Activated CD4-positive, alpha-beta T cell treated with anti-CD3 and anti-CD28 coated beads, Interleukin-2, Interleukin-6, amounts not matched to agents 100 ng/mL and 50 ng/mL, durations not matched to agents 16 hours and 8 hours (primary cell): ENCODE measurements around the gene LAMC1.

Experiments
- DNase-seq: peaks from one replicate; pipeline ENCODE4 v3.0.0-alpha.2; 2020

Gene LAMC1

GRCh38 chr1:183152180-183152579 is 129.0 kb downstream of the LAMC1 start:
- no peak for DNase-seq

DNA sequence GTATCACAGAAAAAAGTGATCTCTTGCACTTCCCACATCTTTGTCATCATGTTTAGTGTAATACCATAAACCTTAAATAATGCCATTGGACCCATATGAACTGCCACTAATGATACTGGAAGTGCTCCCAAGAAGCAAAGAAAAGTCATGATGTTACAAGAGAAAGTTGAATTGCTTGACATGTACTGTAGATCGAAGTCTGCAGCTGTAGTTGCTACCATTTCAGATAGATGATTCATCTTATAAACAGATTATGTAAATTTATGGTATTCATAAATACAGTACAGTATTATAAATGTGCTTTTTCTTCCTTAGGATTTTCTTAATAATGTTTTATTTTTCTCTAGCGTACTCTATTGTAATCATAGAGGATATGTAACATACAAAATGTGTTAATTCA is 132.7 kb downstream of the LAMC1 start:
- DNase-seq, result no peak

- no peak for DNase-seq
Observed at GRCh38 chr1:183159960-183160359, 136.7 kb downstream of the LAMC1 start.

DNA sequence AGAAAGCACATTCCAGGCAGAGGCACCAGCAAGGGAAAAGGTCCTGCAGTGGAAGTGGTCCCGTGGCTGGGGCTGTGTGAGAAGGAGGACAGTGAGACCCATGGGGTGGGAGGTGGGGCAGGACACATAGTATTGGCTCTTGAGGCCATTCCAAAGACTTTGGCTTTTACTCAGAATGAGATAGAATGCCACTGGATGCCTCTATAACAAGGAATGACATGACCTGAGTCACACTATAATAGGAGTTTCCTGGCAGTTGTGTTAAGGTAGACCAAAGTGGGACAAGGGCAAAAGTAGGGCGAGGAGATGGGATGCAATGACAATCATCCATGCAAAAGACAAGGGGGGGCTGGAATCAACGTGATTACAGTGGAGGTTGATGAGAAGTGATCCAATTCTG is 138.2 kb downstream of the LAMC1 start:
- no peak for DNase-seq

GRCh38 chr1:183163316-183163715 is 140.1 kb downstream of the LAMC1 start:
- DNase-seq, result no peak

DNA sequence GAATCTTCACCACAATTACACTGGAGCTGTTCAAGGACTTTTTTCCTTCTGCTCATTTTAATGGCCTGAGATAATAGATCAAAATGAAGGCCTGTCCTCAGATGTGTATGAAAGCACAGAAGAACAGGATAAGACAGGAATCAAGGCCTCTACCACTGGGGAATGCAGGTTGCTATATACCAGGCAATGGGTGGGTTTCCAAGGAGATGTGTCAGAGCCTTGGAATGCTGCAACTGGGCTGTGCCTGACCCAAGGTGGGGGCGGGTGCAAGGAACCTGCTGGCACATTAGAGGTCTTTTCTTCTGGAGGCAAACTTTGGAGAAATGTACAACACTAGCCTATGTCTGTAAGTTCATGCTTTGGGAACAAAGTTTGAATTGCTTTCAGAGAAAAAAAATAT is 141.1 kb downstream of the LAMC1 start:
- no peak for DNase-seq

GRCh38 chr1:183164963-183165362 is 141.7 kb downstream of the LAMC1 start:
- no peak for DNase-seq

GRCh38 chr1:183165456-183165855 is 142.2 kb downstream of the LAMC1 start:
- DNase-seq, result no peak

DNA sequence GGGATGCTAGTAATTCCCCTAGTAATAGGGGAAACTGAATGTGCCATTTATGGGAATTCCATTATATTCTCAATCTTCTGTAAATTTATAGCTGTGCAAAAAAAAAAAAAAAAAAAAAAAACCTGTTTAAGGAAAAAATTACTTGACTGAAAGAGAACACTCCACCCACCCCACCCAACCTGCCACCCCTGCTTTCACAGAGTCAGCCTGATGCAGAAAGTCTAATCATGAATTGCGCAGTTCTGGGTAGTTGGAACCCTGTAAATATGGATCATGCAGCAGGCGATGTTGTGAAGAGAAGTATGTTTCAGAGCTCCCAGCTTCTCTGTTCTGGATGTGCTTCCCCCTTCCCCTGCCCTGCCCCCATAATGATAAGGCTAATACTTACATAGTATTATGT is 143.2 kb downstream of the LAMC1 start:
- no peak for DNase-seq

DNA sequence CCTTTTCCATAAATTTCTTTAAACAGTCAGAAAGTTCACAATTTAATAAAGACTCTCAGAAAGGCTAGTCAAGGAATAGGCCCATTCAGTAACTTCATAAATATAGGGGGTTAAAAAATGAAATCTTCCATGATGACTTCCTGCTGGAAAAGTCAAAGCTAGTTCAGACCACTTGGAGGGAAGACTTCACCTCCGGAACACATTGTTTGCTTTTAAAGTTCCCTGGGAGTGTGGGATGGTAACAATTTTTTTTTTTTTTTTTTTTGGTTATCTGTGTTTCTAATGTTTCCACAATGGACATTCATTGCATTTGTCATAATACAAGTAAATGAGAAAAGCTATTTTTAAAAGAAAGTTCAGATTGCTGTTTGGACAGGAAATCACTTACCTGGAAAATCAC is 144.5 kb downstream of the LAMC1 start:
- DNase-seq, result no peak

GRCh38 chr1:183168308-183168707 is 145.1 kb downstream of the LAMC1 start:
- DNase-seq, result no peak

DNA sequence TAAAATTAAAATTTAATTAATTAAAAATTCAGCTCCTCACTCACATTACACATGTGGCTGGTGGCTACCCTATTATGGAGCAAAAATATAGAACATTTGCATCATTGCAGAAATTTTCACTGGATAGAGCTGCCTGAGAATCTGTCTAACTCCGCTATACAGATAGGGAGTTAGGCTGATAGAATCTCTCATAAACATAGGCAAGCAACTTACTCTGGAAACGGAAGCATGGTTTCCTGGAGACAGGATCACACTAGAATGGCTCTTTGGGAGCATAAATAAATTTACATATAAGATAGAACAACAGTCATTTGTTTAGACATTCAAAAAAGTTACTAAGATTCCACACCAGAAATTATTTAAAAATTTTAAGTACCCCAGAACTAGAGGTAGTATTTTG is 150.6 kb downstream of the LAMC1 start:
- no peak for DNase-seq

GRCh38 chr1:183175631-183176030 is 152.4 kb downstream of the LAMC1 start:
- no peak for DNase-seq

GRCh38 chr1:183178545-183178944 is 155.3 kb downstream of the LAMC1 start:
- no peak for DNase-seq

DNA sequence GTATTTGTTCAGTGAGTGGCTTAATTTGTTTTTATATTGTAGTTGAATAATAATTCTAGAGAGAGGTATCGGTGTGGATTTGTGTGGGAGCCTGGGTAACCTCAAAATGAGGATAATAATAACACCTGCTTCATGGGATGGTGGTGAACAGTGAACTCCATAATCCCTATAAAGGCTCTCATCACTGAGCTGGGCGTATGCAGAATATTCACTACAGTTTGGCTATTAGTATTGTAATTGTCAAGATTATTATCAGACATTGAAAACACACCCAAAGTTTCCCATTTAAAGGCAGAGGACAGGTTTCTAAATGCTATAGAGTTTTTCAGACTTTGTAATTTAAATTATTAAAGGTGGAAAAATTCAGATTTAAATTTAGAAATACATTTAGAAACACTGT is 155.8 kb downstream of the LAMC1 start:
- no peak for DNase-seq

DNA sequence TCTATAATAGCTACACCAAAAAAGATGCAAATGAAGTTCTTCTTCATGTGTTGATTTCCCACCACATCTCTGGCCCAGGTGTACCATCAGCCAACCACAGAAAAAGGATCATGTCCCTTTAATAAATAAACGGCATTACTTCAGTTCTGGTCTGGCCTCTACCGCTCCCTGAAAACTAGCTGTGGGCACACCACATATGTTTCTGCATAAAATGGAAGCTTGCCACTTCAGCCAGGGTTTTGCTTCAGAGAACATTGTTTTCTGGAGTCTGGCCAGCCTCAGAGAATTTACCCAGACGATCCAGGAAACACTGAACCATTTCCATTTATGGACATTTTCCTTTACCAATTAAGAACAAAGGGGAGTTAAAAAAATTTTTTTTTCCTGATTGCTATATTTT is 157.0 kb downstream of the LAMC1 start:
- no peak for DNase-seq

GRCh38 chr1:183180634-183181056 is 157.4 kb downstream of the LAMC1 start:
- peak; percentile 15 for DNase-seq

DNA sequence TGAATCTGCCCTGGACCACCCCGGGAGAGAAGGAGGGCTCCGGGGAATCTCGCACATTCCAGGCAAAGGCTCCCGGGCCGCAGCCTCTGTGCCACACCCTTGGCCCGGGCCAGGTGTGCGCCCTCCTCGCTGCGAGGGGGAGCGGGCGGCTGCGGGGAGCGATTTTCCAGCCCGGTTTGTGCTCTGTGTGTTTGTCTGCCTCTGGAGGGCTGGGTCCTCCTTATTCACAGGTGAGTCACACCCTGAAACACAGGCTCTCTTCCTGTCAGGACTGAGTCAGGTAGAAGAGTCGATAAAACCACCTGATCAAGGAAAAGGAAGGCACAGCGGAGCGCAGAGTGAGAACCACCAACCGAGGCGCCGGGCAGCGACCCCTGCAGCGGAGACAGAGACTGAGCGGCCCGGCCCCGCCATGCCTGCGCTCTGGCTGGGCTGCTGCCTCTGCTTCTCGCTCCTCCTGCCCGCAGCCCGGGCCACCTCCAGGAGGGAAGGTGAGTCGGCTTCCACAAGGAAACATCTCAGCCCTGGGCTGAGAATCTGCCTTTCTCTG is 162.8 kb downstream of the LAMC1 start, which contains the start of gene LAMC2:
Gene LAMC2, plus strand, starts transcription at position 324 of the 550 bp plus-strand sequence. Its CDS starts 89 bp downstream, at position 413.
- DNase-seq, result peak; percentile 4

GRCh38 chr1:183186841-183187240 is 163.6 kb downstream of the LAMC1 start:
- no peak for DNase-seq

DNA sequence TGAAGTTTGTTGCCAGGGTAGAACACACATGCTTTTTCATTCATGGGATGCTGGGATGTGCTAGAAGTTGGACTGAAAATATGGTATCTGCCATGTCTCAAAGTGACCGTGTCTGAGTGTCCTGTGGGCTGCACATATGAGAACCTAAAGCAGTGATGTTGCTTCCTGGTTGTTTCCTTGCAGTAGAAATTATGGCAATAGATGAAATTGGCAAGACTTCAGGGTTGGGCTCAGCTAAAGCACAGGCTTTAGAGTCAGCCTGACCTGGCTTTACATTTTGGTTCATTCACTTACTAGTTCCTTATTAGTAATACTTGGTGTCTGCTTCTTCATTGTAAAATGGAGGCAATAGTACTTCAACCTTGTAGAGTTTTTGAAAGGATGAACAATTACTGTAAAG is 165.0 kb downstream of the LAMC1 start:
- DNase-seq, result no peak

GRCh38 chr1:183191833-183192232 is 168.6 kb downstream of the LAMC1 start:
- no peak for DNase-seq

DNA sequence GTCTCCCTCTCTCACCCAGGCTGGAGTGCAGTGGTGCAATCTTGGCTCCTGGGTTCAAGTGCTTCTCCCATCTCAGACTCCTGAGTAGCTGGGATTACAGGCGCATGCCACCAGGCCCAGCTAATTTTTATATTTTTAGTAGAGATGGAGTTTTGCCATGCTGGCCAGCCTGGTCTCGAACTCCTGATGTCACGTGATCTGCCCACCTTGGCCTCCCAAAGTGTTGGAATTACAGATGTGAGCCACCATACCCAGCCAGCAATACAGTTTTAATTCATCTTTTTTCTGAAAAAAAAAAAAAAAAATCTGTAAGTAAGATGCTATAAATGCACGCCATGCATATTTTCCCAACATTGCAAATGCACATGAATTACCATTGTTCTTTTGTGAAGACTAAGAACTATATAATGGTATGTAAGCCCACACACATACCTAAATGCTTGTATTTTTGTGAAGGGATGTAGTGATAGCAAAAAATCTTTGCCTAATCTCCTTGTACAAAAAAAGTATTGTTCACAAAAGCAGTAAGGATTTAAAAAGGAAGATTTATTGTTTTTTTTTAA is 170.8 kb downstream of the LAMC1 start:
- no peak for DNase-seq

DNA sequence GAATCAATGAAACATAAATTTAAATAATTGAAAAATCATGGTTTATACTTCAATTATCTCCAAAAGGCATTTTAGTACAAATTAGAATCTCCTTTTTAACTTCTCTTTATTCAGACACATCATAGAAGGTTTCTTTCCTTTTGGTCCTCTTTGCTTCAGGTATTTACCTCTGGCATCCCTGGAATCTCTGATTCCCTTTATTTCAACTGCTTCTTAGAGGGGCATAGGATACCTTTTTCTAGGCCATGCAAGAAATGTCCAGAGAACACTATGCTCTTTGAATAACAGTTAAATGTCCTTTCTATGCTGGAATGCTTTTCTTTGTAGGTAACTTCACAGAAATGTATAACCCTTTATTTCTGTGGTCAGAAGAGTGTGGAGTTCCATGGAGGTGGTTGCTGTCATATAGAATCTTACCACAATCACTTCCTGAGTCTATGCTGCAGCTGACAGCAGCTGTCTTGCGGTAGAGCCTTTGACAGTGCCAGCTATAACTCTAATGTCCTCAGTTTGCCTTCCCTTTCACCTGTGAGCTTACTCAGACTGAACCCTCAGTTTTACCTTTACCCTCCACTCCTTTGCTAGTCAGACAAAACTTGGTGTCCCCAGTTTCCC is 171.4 kb downstream of the LAMC1 start:
- DNase-seq, result peak; percentile 60

GRCh38 chr1:183195142-183195574 is 171.9 kb downstream of the LAMC1 start:
- peak; percentile 11 for DNase-seq
